Measurements from ENCODE around the gene CRIM1.
A peak's percentile ranks its signal among the peaks of the same experiment; 100 is the strongest.

CRIM1 gene

GRCh38 chr2:36586672-36587071 lies 231.1 kb downstream of the CRIM1 start:
- no peak for DNase-seq

- no peak for DNase-seq
These were observed 231.5 kb downstream of the CRIM1 start for GRCh38 chr2:36587101-36587500.

GRCh38 chr2:36587556-36587955 lies 232.0 kb downstream of the CRIM1 start:
- DNase-seq = no peak

GRCh38 chr2:36589230-36589630 lies 233.7 kb downstream of the CRIM1 start:
- DNase-seq = no peak

- no peak for DNase-seq
These were observed 239.3 kb downstream of the CRIM1 start for GRCh38 chr2:36594849-36595248.

- no peak for DNase-seq
These were observed 240.8 kb downstream of the CRIM1 start for GRCh38 chr2:36596397-36596796.

GRCh38 chr2:36597003-36597531 lies 241.5 kb downstream of the CRIM1 start:
- no peak for DNase-seq

- DNase-seq = peak; percentile 74
These were observed 242.2 kb downstream of the CRIM1 start, which contains the start of gene FEZ2 for GRCh38 chr2:36597532-36598377. Gene FEZ2 (minus strand): TSS chr2:36598168. CDS start chr2:36598142, 26 bp downstream.
